Right lobe of liver (tissue), 4 donors: Measurements from ENCODE around the gene SWAP70.

ENCODE experiments used
- CTCF ChIP-seq, 4 donors: fragments of 200-600 bp in 3 of 4; fragments of 450-650 bp in 1 of 4; IDR thresholded peaks; one replicate each; pipeline versions ENCODE4 v1.5.1 to v1.8.0; 2016 to 2022; ENCODE audit warnings: antibody characterized with exemption in 4 of 4, mild to moderate bottlenecking in 2 of 4
- POLR2A ChIP-seq: fragments of 450-650 bp; IDR thresholded peaks from one replicate; pipeline ENCODE4 v1.6.1; 2017; ENCODE audit warnings: antibody characterized with exemption, mild to moderate bottlenecking
- donor health status: DM: no; HTN: no; CAD: no.
- donor health status: DM: no; HTN: no; CAD: no.
- donor health status: DM: no; HTN: yes; CAD: no.

DNA sequence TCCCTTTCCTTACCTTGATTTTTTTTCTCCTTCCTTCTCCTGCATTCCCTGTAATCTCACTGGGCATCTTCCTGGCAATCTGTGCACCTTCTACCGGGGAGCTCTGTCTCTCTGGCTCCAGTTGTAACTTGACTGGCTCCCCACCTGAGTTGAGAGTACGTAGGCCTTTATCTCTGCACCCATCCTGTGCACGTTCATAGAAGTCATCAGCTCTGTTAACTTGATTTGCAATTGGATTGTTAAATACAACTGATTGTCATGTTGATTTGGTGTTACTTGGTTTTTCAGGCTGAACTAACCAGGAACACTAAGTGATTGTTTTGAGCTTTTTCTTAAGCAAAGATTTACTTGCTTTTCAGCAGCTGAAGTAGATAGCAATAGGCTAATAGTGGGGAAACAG, 11.8 kb downstream of the SWAP70 start:
- no peak for TF ChIP-seq CTCF (IDR thresholded peaks at IDR 0.05)
- no peak for TF ChIP-seq POLR2A
